Gastrocnemius medialis (tissue), 4 donors: ENCODE results near the gene TENM3. TPM values are rescaled to one million over a fixed set of nuclear protein-coding genes. Genes with fewer than 3 reads are reported as not detected.

ENCODE experiments used
- ATAC-seq, 2 donors: fragments of 150-250 bp; one replicate each; pipeline ENCODE4 v1.9.1; 2016
- DNase-seq, 2 donors: peaks; one replicate each; pipeline ENCODE4 v3.0.0-alpha.2; 2019
- H3K27ac ChIP-seq, 4 donors: fragments of 200-600 bp; sonication (generic); 1 replicate in 1 of 4; 2 replicates in 3 of 4; pipeline ENCODE4 v1.5.1; 2016 to 2018; ENCODE audit warnings: mild to moderate bottlenecking in 2 of 4, moderate library complexity in 1 of 4
- H3K27me3 ChIP-seq, 3 donors: fragments of 200-600 bp; sonication (generic) in 2 of 3; 1 replicate in 1 of 3; 2 replicates in 2 of 3; pipeline versions ENCODE4 v1.5.1 to v1.6.0; 2016 to 2019; ENCODE audit warnings: mild to moderate bottlenecking in 1 of 3, moderate library complexity in 1 of 3
- H3K36me3 ChIP-seq, 2 donors: fragments of 200-600 bp; sonication (generic) in 1 of 2; one replicate each; pipeline ENCODE4 v1.5.1; 2017 to 2018
- H3K4me1 ChIP-seq, 2 donors: fragments of 200-600 bp; sonication (generic) in 1 of 2; one replicate each; pipeline ENCODE4 v1.5.1; 2016 to 2017; ENCODE audit warnings: mild to moderate bottlenecking in 2 of 2
- H3K4me3 ChIP-seq, 4 donors: fragments of 200-600 bp; sonication (generic) in 3 of 4; 1 replicate in 1 of 4; 2 replicates in 3 of 4; pipeline ENCODE4 v1.5.1; 2016 to 2019; ENCODE audit warnings: mild to moderate bottlenecking in 2 of 4
- H3K9me3 ChIP-seq, 3 donors: fragments of 200-600 bp; sonication (generic) in 2 of 3; 1 replicate in 1 of 3; 2 replicates in 2 of 3; pipeline ENCODE4 v1.5.1; 2016 to 2019
- CTCF ChIP-seq, 5 experiments: fragments of 450-650 bp in 3 of 5; fragments of 200-600 bp in 2 of 5; sonication (generic) in 2 of 5; IDR thresholded peaks in 4 of 5; conservative IDR thresholded peaks in 1 of 5; 1 replicate in 4 of 5; 2 replicates in 1 of 5; pipeline ENCODE4 v1.5.1; 2016 to 2019; ENCODE audit warnings: antibody characterized with exemption in 5 of 5, mild to moderate bottlenecking in 3 of 5, moderate library complexity in 3 of 5
- POLR2A ChIP-seq, 2 donors: fragments of 450-650 bp; IDR thresholded peaks; one replicate each; pipeline ENCODE4 v1.6.1; 2017; ENCODE audit warnings: antibody characterized with exemption in 2 of 2, mild to moderate bottlenecking in 2 of 2, moderate library complexity in 2 of 2
- in situ Hi-C, 4 donors: fragments of 200-750 bp; cut with MboI; loops; one replicate each; pipeline versions ENCODE4 v1.15.0 to v1.8.0; 2017; ENCODE audit warnings: low sequenced_read_pairs in 4 of 4
- intact Hi-C: fragments of 100-400 bp; cut with DNase I; formaldehyde crosslinking; loops from one replicate; pipeline ENCODE4 v1.15.1; 2023; ENCODE audit warnings: low total_unique reads
- total RNA-seq, 4 donors: library from RNA; depleted of rRNA; stranded (reverse); fragments of >200 nt; gene quantifications; one replicate each; pipeline versions ENCODE4 v1.1.0 to v1.2.3, GENCODE V29; 2016

The TENM3 gene
- total RNA-seq, 4 donors from 2014 or later: 8.3 to 16.2 (median 12.3) TPM

GRCh38 chr4:182697094-182697493 is 453.9 kb downstream of the TENM3 start:
- Histone ChIP-seq H3K4me1 (no peaks in the 10 kb centered on the region), H3K9me3 (no peaks in the 10 kb centered on the region), H3K4me3 (no peak overlapping the region), H3K27me3 (no peaks in the 10 kb centered on the region), H3K27ac (no peak overlapping the region), H3K36me3 (no peaks in the 10 kb centered on the region)
- TF ChIP-seq POLR2A (IDR thresholded peaks at IDR 0.05) (no peak), CTCF (IDR thresholded peaks at IDR 0.05 in 4 of 5, conservative IDR thresholded peaks at IDR 0.05 in 1 of 5) (no peak)
- in situ Hi-C loops: no loop called here
- intact Hi-C loops: no loop called here
- ATAC-seq (no peak), DNase-seq (no peak)

- ATAC-seq: no peak
- intact Hi-C loops: no loop called here
- no peak for TF ChIP-seq POLR2A (IDR thresholded peaks at IDR 0.05)
- no peak for TF ChIP-seq CTCF (IDR thresholded peaks at IDR 0.05 in 4 of 5, conservative IDR thresholded peaks at IDR 0.05 in 1 of 5)
- no peak overlapping the region for H3K4me3 ChIP-seq
- H3K4me1 ChIP-seq: no peaks in the 10 kb centered on the region
- no peaks in the 10 kb centered on the region for H3K36me3 ChIP-seq
- H3K27me3 ChIP-seq: no peaks in the 10 kb centered on the region
- H3K27ac ChIP-seq: no peak overlapping the region
- no peaks in the 10 kb centered on the region for H3K9me3 ChIP-seq
- no peak for DNase-seq
- in situ Hi-C loops: no loop called here
Observed at GRCh38 chr4:182698212-182698611, 455.0 kb downstream of the TENM3 start.

GRCh38 chr4:182699201-182699600 is 456.0 kb downstream of the TENM3 start:
- intact Hi-C loops: no loop called here
- no peaks in the 10 kb centered on the region for H3K4me1 ChIP-seq
- ATAC-seq: no peak
- H3K4me3 ChIP-seq: no peak overlapping the region
- H3K9me3 ChIP-seq: no peaks in the 10 kb centered on the region
- no peak for DNase-seq
- TF ChIP-seq POLR2A (IDR thresholded peaks at IDR 0.05): no peak
- no peak for TF ChIP-seq CTCF (IDR thresholded peaks at IDR 0.05 in 4 of 5, conservative IDR thresholded peaks at IDR 0.05 in 1 of 5)
- H3K27me3 ChIP-seq: no peaks in the 10 kb centered on the region
- no peaks in the 10 kb centered on the region for H3K36me3 ChIP-seq
- H3K27ac ChIP-seq: no peak overlapping the region
- in situ Hi-C loops: no loop called here

- no peaks in the 10 kb centered on the region for H3K36me3 ChIP-seq
- no peaks in the 10 kb centered on the region for H3K4me1 ChIP-seq
- no peak overlapping the region for H3K27ac ChIP-seq
- H3K4me3 ChIP-seq: no peak overlapping the region
- H3K27me3 ChIP-seq: no peaks in the 10 kb centered on the region
- H3K9me3 ChIP-seq: no peaks in the 10 kb centered on the region
- in situ Hi-C loops: no loop called here
- DNase-seq (no peak), ATAC-seq (no peak)
- intact Hi-C loops: no loop called here
- TF ChIP-seq POLR2A (IDR thresholded peaks at IDR 0.05) (no peak), CTCF (IDR thresholded peaks at IDR 0.05 in 4 of 5, conservative IDR thresholded peaks at IDR 0.05 in 1 of 5) (no peak)
Observed at GRCh38 chr4:182699795-182700194, 456.6 kb downstream of the TENM3 start.
